H1 (cell line): ENCODE measurements around the gene MACROD1. TPM values are rescaled to one million over a fixed set of nuclear protein-coding genes. Genes with fewer than 3 reads are reported as not detected.

Experiments used
- CTCF ChIA-PET: fragments of 300-600 bp; sonication (Branson Sonifier 250); formaldehyde crosslinking; loops from one replicate; lab custom pipeline; 2021; ENCODE audit not compliant: partially characterized antibody; lab: Charles Lee
- POLR2A ChIA-PET: fragments of 300-600 bp; sonication (Branson Sonifier 250); formaldehyde crosslinking; loops from one replicate; lab custom pipeline; 2021; ENCODE audit warnings: inconsistent platforms; ENCODE audit not compliant: partially characterized antibody; lab: Charles Lee
- DNase-seq, 2 experiments: peaks; one replicate each; pipeline versions ENCODE4 v3.0.0 to v3.0.0-alpha.2; 2010 to 2022; ENCODE audit warnings: low spot score in 2 of 2, low read depth in 1 of 2, mixed read lengths in 1 of 2
- FAIRE-seq: peaks from 2 replicates; lab custom pipeline; 2011; peaks lifted over from hg19 to GRCh38; lab: Jason Lieb, UNC
- H2AFZ ChIP-seq: 2 replicates; pipeline ENCODE4 v1.8.1; 2012; ENCODE audit warnings: low read length, inconsistent platforms
- H2AK5ac ChIP-seq: 2 replicates; pipeline ENCODE4 v1.6.1; 2013; ENCODE audit warnings: low read depth, low read length
- H2BK120ac ChIP-seq: replicated peaks from 2 replicates; pipeline ENCODE3; 2013; ENCODE audit warnings: low read depth, low read length, inconsistent platforms
- H2BK12ac ChIP-seq: 2 replicates; pipeline ENCODE4 v1.6.1; 2013; ENCODE audit warnings: low read depth, low read length
- H2BK15ac ChIP-seq: 2 replicates; pipeline ENCODE4 v1.6.1; 2013; ENCODE audit warnings: low read length
- H2BK20ac ChIP-seq: 2 replicates; pipeline ENCODE4 v1.6.1; 2013; ENCODE audit warnings: low read length
- H2BK5ac ChIP-seq: 2 replicates; pipeline ENCODE4 v1.6.1; 2013; ENCODE audit warnings: low read depth, low read length
- H3K14ac ChIP-seq: 2 replicates; pipeline ENCODE4 v1.6.1; 2013; ENCODE audit warnings: inconsistent platforms; ENCODE audit not compliant: insufficient read length
- H3K18ac ChIP-seq: 2 replicates; pipeline ENCODE4 v1.6.1; 2013; ENCODE audit warnings: low read length; ENCODE audit errors: extremely low read depth
- H3K23ac ChIP-seq: 2 replicates; pipeline ENCODE4 v1.6.1; 2013; ENCODE audit warnings: inconsistent platforms; ENCODE audit not compliant: insufficient read length
- H3K23me2 ChIP-seq: 2 replicates; pipeline ENCODE4 v1.6.1; 2013; ENCODE audit warnings: low read depth, low read length
- H3K27ac ChIP-seq: 2 replicates; pipeline ENCODE4 v1.6.1; 2011; ENCODE audit warnings: low read depth, low read length, inconsistent platforms
- H3K27me3 ChIP-seq, 4 experiments: replicated peaks in 1 of 4; 1 replicate in 1 of 4; 2 replicates in 3 of 4; pipeline versions ENCODE4 v1.6.1 to v1.8.1; 2011 to 2013; ENCODE audit warnings: low read length in 3 of 4, mild to moderate bottlenecking in 3 of 4, inconsistent platforms in 2 of 4, mixed read lengths in 2 of 4, moderate library complexity in 1 of 4; ENCODE audit not compliant: control insufficient read depth in 3 of 4, insufficient read depth in 3 of 4; ENCODE audit errors: extremely low read depth in 1 of 4
- H3K36me3 ChIP-seq, 4 experiments: 2 replicates each; pipeline versions ENCODE4 v1.6.1 to v1.8.1; 2011 to 2013; ENCODE audit warnings: mild to moderate bottlenecking in 4 of 4, low read length in 3 of 4, moderate library complexity in 2 of 4, control low read depth in 1 of 4, inconsistent platforms in 1 of 4; ENCODE audit not compliant: insufficient read depth in 4 of 4, control insufficient read depth in 2 of 4
- H3K4ac ChIP-seq: replicated peaks from 2 replicates; pipeline ENCODE3; 2013; ENCODE audit warnings: low read length, low read depth, mixed read lengths, inconsistent platforms; ENCODE audit not compliant: insufficient read length
- H3K4me1 ChIP-seq, 4 experiments: replicated peaks in 1 of 4; 1 replicate in 1 of 4; 2 replicates in 3 of 4; pipeline versions ENCODE4 v1.6.1 to v1.8.1; 2011 to 2013; ENCODE audit warnings: low read length in 3 of 4, inconsistent platforms in 2 of 4, mixed read lengths in 1 of 4; ENCODE audit not compliant: insufficient read depth in 4 of 4, control insufficient read depth in 3 of 4
- H3K4me2 ChIP-seq, 2 experiments: 2 replicates each; pipeline versions ENCODE4 v1.6.1 to v1.8.1; 2011 to 2013; ENCODE audit warnings: low read depth in 2 of 2, low read length in 2 of 2, control low read depth in 1 of 2, inconsistent platforms in 1 of 2, mild to moderate bottlenecking in 1 of 2; ENCODE audit not compliant: insufficient read depth in 1 of 2
- H3K4me3 ChIP-seq, 4 experiments: fragments of 200-600, 300-600 bp in 1 of 4; sonication (generic), shearing (Covaris generic), sonication (Bioruptor Twin) in 1 of 4; 2 replicates each; pipeline versions ENCODE4 v1.5.1 to v1.8.1; 2011 to 2016; ENCODE audit warnings: low read length in 4 of 4, low read depth in 3 of 4, control low read depth in 2 of 4, inconsistent platforms in 2 of 4, mild to moderate bottlenecking in 2 of 4, mixed read lengths in 1 of 4, moderate library complexity in 1 of 4; ENCODE audit not compliant: insufficient read depth in 2 of 4; ENCODE audit errors: extremely low read depth in 1 of 4
- H3K56ac ChIP-seq: replicated peaks from 2 replicates; pipeline ENCODE3; 2013; ENCODE audit warnings: low read depth, mild to moderate bottlenecking, mixed read lengths, low read length, inconsistent platforms; ENCODE audit not compliant: insufficient read length
- H3K79me1 ChIP-seq: 2 replicates; pipeline ENCODE4 v1.6.1; 2013; ENCODE audit warnings: low read depth, low read length, control low read depth
- H3K79me2 ChIP-seq, 2 experiments: 2 replicates each; pipeline versions ENCODE4 v1.6.1 to v1.8.1; 2012 to 2013; ENCODE audit warnings: low read length in 2 of 2, mild to moderate bottlenecking in 2 of 2, inconsistent platforms in 1 of 2; ENCODE audit not compliant: insufficient read depth in 2 of 2, control insufficient read depth in 1 of 2
- H3K9ac ChIP-seq, 4 experiments: replicated peaks in 1 of 4; 1 replicate in 1 of 4; 2 replicates in 3 of 4; pipeline versions ENCODE4 v1.6.1 to v1.8.1; 2011 to 2013; ENCODE audit warnings: low read depth in 3 of 4, low read length in 3 of 4, control low read depth in 2 of 4, mild to moderate bottlenecking in 2 of 4, moderate library complexity in 2 of 4, inconsistent platforms in 1 of 4; ENCODE audit errors: extremely low read depth in 1 of 4
- H3K9me3 ChIP-seq, 2 experiments: 2 replicates each; pipeline versions ENCODE4 v1.6.1 to v1.8.1; 2012 to 2013; ENCODE audit warnings: mild to moderate bottlenecking in 2 of 2, moderate library complexity in 2 of 2, control low read depth in 1 of 2, inconsistent platforms in 1 of 2, low read depth in 1 of 2, low read length in 1 of 2, mixed read lengths in 1 of 2; ENCODE audit not compliant: insufficient read depth in 2 of 2
- H4K20me1 ChIP-seq, 2 experiments: replicated peaks in 1 of 2; 2 replicates each; pipeline versions ENCODE3 to v1.8.1; 2011 to 2013; ENCODE audit warnings: inconsistent platforms in 2 of 2, low read length in 2 of 2, mild to moderate bottlenecking in 1 of 2; ENCODE audit not compliant: insufficient read depth in 2 of 2, control insufficient read depth in 1 of 2
- H4K5ac ChIP-seq: 2 replicates; pipeline ENCODE4 v1.6.1; 2013; ENCODE audit warnings: low read length, low read depth, mixed read lengths, inconsistent platforms; ENCODE audit not compliant: insufficient read length
- H4K8ac ChIP-seq: 2 replicates; pipeline ENCODE4 v1.8.0; 2013; ENCODE audit warnings: mild to moderate bottlenecking, moderate library complexity, low read length, inconsistent platforms; ENCODE audit not compliant: insufficient read depth; ENCODE audit errors: extremely low read depth
- H4K91ac ChIP-seq: replicated peaks from 2 replicates; pipeline ENCODE3; 2013; ENCODE audit warnings: low read length, mixed read lengths, inconsistent platforms; ENCODE audit not compliant: insufficient read length
- ATF2 ChIP-seq: IDR thresholded peaks from 2 replicates; pipeline ENCODE4 v1.6.1; 2012; ENCODE audit warnings: low read length, inconsistent platforms
- HDAC6 ChIP-seq: IDR thresholded peaks from one replicate; pipeline ENCODE4 v1.7.1; 2012; ENCODE audit warnings: low read depth, mild to moderate bottlenecking, inconsistent platforms, low read length, moderate library complexity
- MAX ChIP-seq: IDR thresholded peaks from 2 replicates; pipeline ENCODE4 v1.6.1; 2012; ENCODE audit warnings: inconsistent platforms
- NANOG ChIP-seq: IDR thresholded peaks from 2 replicates; pipeline ENCODE4 v1.6.1; 2011; ENCODE audit warnings: low read length, low read depth, mild to moderate bottlenecking, inconsistent platforms; ENCODE audit not compliant: insufficient read depth, poor library complexity, severe bottlenecking
- POLR2A ChIP-seq, 2 experiments: IDR thresholded peaks; 1 replicate in 1 of 2; 2 replicates in 1 of 2; pipeline ENCODE4 v1.6.1; 2011; ENCODE audit warnings: low read depth in 2 of 2, low read length in 2 of 2, mild to moderate bottlenecking in 2 of 2; ENCODE audit errors: control extremely low read depth in 1 of 2
- POLR2AphosphoS5 ChIP-seq: IDR thresholded peaks from 2 replicates; pipeline ENCODE4 v1.6.1; 2011; ENCODE audit warnings: low read depth, low read length
- TAF1 ChIP-seq: IDR thresholded peaks from 2 replicates; pipeline ENCODE4 v1.6.1; 2011; ENCODE audit warnings: mild to moderate bottlenecking, low read depth, low read length
- TBP ChIP-seq: IDR thresholded peaks from 2 replicates; pipeline ENCODE4 v1.6.1; 2011; ENCODE audit warnings: low read depth, low read length, improper control_type of control experiment
- WGBS, 2 experiments: shearing (Covaris generic) in 1 of 2; methylation state at CpG; one replicate each; pipeline versions ENCODE4 v1.1.6 to v1.1.7; 2013 to 2015; ENCODE audit warnings: low lambda C conversion rate in 2 of 2, mixed read lengths in 2 of 2, inconsistent platforms in 1 of 2, low coverage in 1 of 2, missing lambda C conversion rate in 1 of 2; ENCODE audit not compliant: insufficient replicate concordance in 2 of 2, insufficient coverage in 1 of 2, insufficient read length in 1 of 2; ENCODE audit errors: extremely low coverage in 1 of 2, missing lambda C conversion rate in 1 of 2; 5-methylcytosine and 5-hydroxymethylcytosine counted together
- polyA plus RNA-seq, 7 experiments: library from polyadenylated mRNA; depleted of rRNA in 3 of 7; stranded (reverse) in 5 of 7; unstranded in 2 of 7; fragments of >200 nt in 5 of 7; fragments of 200-250 nt in 2 of 7; gene quantifications; 1 replicate in 5 of 7; 2 replicates in 1 of 7; 4 replicates in 1 of 7; pipeline versions ENCODE4 v1.2.1 to v1.2.3, GENCODE V29; 2011 to 2013; ENCODE audit warnings: missing spikeins in 2 of 7, mixed read lengths in 2 of 7
- total RNA-seq: library from RNA; stranded (reverse); fragmentation: NEBNext Ultra II Directional; extraction: Animal tissue kit (Norgen Biotek cat#: 25700); gene quantifications from 2 replicates; pipeline ENCODE4 v1.2.1, GENCODE V29; 2021
- TF ChIP-seq, protein P1 (sequence below): IDR thresholded peaks from 2 replicates; pipeline ENCODE4 v1.6.1; 2011; ENCODE audit warnings: low read depth, mild to moderate bottlenecking, low read length; ENCODE audit not compliant: insufficient read depth

The MACROD1 gene
- total and polyA plus RNA-seq, 2 of the 8 experiments (the other 6 are each of a cell fraction or from before 2014, with no cell fraction given) = 19.5 to 34.1 TPM

- H3K27me3 ChIP-seq = peaks cover 0 to 50% (median 16%) of the 10 kb centered on the region in 4 experiments; a peak in 5 of 7 replicates
- CTCF ChIA-PET = interaction anchor here (0.6 to 14.9 kb wide), 7 partner anchors 7 to 775 kb away, joined by 3 to 291 read pairs (median 20); partner anchors contain the start of gene FLRT1
- FAIRE-seq (no peak), DNase-seq (no peak)
- H3K4me1 ChIP-seq = no peaks in the 10 kb centered on the region; a peak in 1 of 7 replicates
- peak overlapping the region; percentile 4; the same call in 1 of the 2 replicates for H4K8ac ChIP-seq
- no peak overlapping the region for H2BK5ac ChIP-seq
- H3K36me3 ChIP-seq = no peaks in the 10 kb centered on the region
- no peak overlapping the region for H4K5ac ChIP-seq
- no peak overlapping the region for H2BK20ac ChIP-seq
- no peaks in the 10 kb centered on the region for H3K9me3 ChIP-seq
- H3K18ac ChIP-seq = no peak overlapping the region
- H3K23ac ChIP-seq = no peak overlapping the region
- no peak overlapping the region for H3K4ac ChIP-seq
- peaks cover 5 to 25% of the 10 kb centered on the region in 2 experiments for H4K20me1 ChIP-seq
- H3K27ac ChIP-seq = no peak overlapping the region
- no peak overlapping the region for H2BK15ac ChIP-seq
- no peak overlapping the region for H3K9ac ChIP-seq
- H3K4me2 ChIP-seq = no peak overlapping the region
- no peak overlapping the region for H3K14ac ChIP-seq
- no peak overlapping the region for H2BK120ac ChIP-seq
- no peak overlapping the region for H2BK12ac ChIP-seq
- H3K79me2 ChIP-seq = no peaks in the 10 kb centered on the region
- H2AK5ac ChIP-seq = no peak overlapping the region
- no peak overlapping the region for H3K4me3 ChIP-seq
- H3K23me2 ChIP-seq = no peaks in the 10 kb centered on the region; the same call in 1 of the 2 replicates
- WGBS, 2 experiments = 84% methylated on average over 8 of the region's 8 CpGs; no CpG with 5 or more reads in 1 of the 2 experiments
- no peak overlapping the region for H2AFZ ChIP-seq
- H4K91ac ChIP-seq = no peak overlapping the region
- TF ChIP-seq NANOG = no peak
- no peak for TF ChIP-seq MAX
- no peak for TF ChIP-seq POLR2AphosphoS5
- TF ChIP-seq POLR2A (IDR thresholded peaks at IDR 0.05; ENCODE audit: control extremely low read depth in 1 of 2, low read depth in 2 of 2, low read length in 2 of 2) = no peak
- no peak for TF ChIP-seq TBP
- no peak for TF ChIP-seq TAF1
- no peak for TF ChIP-seq ATF2
- no peak for TF ChIP-seq HDAC6
- TF ChIP-seq, protein P1, sequence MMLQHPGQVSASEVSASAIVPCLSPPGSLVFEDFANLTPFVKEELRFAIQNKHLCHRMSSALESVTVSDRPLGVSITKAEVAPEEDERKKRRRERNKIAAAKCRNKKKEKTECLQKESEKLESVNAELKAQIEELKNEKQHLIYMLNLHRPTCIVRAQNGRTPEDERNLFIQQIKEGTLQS = no peak
- TF ChIP-seq, all 59 proteins: peak for 0
- Histone ChIP-seq H3K79me1 (peaks cover 3% of the 10 kb centered on the region), H3K56ac (no peak overlapping the region)
- POLR2A ChIA-PET = no interaction called here
Observed at GRCh38 chr11:64140082-64140481, 25.8 kb downstream of the MACROD1 start.
